Retina (tissue), 1 donor: ENCODE results near the gene TENM3.
A peak's percentile ranks its signal among the peaks of the same experiment; 100 is the strongest.

ENCODE experiments used
- DNase-seq: peaks from one replicate; pipeline ENCODE4 v3.0.0-alpha.2; 2016

The TENM3 gene

DNA sequence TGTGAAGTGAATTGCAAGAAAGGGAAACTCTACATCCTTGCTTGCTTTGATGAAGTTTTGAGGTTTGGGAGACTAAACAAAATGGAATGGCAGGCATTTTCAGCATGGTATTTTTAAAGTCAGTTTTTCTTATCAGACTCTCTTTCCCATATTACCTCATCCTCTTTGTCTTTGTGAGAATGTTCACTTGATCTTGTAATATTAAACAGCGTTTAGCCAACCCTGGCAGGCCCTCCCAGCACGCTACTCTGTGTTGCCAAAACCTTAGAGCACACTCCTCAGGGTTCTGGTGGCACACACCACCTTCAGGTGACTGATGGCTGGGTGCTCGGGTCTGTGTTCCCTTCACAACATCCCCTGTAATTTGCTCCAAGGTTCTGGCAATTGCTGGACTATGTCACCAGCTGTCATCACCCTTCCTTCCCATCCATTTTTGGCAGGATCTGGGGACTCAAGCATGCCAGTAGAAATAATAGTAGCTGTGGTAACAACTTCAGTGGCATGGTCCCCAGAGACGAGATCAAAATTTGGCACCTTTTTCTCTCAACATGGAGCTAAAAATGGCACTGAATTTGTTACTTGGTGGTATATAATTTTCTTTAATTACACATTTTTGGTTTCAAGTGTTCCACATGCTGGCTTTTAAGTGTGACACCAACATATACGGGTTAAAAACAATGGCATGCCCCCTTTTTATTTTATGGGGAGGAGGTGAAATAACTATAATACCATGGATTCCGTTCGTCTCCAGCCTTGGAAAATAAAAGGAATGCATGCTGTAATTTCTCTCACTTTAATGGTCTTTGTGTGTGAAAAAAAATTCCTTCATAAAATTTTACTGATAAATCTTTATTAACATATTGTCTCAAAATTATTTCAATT, 400.8 kb downstream of the TENM3 start:
- no peak for DNase-seq

- no peak for DNase-seq
These were observed 401.5 kb downstream of the TENM3 start for GRCh38 chr4:182644683-182645050.

DNA sequence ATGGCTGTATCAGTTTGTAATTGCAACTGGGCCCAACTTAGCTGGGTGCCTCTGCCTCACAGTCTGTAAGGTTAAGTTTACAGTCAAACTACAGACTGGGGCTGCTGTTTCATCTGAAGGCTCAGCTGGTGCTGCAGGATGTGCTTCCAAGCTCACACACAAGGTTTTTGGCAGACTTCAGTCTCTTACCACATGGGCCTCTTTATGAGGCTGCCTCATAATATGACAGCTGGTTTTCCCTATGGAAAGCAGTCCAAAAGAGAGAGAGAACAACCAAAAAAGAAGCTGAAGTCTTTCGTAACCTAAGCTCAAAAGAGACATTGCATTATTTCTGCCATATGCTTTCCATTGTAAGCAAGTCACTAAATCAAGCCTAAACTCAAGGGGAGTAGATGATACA, 402.3 kb downstream of the TENM3 start:
- no peak for DNase-seq

DNA sequence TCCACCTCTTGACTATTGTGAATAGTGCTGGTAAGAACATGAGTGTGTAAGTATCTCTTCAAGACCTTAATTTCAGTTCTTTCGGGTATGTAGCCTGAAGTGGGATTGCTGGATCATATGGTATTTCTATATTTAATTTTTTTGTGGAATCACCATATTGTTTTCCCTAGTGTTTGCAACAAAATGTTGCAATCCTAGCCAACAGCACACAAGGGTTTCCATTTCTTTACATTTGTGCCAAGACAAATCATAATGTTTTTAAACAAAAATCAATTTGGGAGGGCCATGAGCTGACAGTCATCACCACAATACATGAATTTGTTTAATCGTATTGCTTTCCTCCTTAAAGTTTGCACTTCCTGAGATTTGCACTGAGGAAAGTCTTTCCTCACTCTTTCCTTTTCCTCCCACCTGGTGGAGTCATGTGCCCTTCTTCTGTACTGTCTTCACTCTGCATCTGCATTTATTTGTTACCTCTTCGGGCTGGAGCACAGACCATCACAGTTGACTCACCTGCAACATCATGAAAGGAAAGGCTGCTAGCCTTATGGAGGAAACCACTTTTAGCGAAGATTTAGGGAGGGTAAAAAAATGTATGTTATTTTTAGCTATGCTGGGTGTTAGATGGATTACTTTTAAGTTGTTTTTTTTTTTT, 404.6 kb downstream of the TENM3 start:
- no peak for DNase-seq

GRCh38 chr4:182648766-182649165, 405.6 kb downstream of the TENM3 start:
- DNase-seq: no peak

- DNase-seq: no peak
These were observed 406.7 kb downstream of the TENM3 start for GRCh38 chr4:182649698-182650477.

- DNase-seq: no peak
These were observed 410.4 kb downstream of the TENM3 start for GRCh38 chr4:182653596-182653995.

DNA sequence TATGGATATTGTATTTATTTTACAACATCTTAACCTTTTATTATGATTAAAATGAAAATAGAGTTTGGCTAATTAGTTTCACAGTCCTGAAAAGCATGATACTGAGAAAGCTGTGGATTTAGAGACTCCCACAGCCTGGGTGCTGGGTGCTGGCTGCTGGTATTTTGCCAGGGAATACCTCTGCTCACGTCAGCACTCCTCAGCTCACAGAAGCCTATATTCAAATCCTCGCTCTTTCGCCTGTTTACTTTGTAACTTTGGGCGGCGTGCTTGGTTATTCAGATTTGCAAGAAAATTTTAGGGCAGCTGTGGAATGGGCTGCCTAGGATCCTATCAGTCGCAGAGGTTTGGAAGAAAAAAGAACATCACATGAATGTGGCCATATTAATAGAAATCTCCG, 412.1 kb downstream of the TENM3 start:
- no peak for DNase-seq

DNA sequence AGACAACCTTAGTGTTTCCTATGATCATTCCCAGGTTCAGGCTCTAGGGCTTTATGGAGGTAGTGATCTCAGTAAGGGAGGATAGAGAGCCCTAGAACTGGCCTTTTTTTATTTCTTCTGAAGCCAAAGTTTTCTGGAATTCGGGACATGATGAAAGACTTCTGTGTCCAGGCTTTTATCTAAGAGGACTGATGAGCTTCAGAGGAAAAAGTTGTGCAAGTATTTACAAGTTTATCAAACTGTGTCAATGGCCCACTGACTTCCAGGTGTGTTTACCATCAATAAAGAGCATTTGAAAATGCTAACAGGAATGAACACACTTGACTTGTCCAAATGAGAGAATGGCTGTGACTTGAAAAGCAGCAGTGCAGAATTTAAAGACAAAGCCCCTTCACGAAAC, 419.3 kb downstream of the TENM3 start:
- peak; percentile 10 for DNase-seq

GRCh38 chr4:182671231-182671630, 428.0 kb downstream of the TENM3 start:
- DNase-seq: no peak

DNA sequence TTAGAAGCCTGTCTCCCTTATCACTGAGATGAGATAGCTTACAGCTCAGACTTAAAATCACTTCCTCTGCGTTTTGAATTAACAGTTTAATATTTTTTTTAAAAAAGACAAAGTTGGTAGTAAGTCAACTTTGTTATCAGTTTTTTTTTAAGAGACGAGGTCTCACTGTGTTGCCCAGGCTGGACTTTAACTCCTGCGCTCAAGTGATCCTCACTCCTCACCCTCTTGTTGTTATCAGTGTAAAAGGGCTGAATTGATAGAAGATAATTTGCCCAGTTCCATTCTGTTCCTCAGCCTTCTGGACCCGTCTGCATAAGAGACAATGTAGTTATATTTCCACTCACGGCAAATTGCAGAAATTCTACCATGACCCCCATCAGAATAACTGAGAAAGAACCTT, 428.5 kb downstream of the TENM3 start:
- no peak for DNase-seq

DNA sequence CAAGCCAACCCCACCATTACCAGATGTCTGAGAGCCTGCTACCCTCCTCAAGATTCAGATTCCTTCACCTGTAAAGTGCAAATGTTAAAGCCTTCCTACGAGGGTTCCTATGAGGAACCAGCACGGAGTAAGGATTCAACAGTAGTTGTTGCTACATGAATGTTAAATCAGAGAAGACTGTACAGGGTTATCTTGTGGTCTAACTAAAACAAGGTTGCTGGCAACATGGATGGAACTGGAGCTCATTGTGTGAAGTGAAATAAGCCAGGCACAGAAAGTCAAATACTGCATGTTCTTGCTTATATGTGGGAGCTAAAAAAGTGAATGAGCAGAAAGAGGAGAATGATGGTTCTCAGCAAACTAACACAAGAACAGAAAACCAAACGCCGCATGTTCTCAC, 435.4 kb downstream of the TENM3 start:
- DNase-seq: no peak

GRCh38 chr4:182679533-182679932, 436.3 kb downstream of the TENM3 start:
- DNase-seq: no peak

DNA sequence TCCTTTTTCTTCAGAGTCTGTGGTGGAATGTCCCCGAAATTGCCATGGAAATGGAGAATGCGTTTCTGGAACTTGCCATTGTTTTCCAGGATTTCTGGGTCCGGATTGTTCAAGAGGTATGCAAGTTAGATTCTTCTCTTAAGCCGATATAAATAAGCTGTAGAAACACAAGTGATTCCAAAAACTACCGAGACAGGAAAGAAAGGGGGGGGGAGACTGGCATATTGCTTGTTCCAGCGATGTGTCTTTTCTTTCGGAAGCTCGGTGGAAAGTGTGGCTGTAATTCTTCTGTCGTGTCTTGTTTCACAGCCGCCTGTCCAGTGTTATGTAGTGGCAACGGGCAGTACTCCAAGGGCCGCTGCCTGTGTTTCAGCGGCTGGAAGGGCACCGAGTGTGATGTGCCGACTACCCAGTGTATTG, 437.0 kb downstream of the TENM3 start:
- DNase-seq: peak; percentile 12

DNA sequence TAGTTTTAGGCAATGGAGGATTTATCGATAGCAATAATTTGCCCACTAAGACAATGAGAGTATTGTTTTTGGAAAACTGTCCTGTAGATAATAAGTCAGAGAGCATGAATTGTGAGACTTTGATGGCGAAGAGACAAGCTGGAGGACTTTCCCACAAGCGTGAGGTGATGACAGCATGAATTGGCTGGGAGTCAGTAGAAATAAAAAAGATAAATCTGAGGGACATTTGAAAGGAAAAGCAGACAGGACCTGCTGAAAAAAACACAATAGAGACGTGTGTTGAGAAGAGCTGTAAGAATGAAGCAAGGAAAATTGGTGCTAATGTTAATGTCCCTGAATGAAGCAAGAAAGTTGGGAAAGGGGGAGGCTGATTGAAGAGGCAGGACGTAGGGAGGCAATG, 440.5 kb downstream of the TENM3 start:
- DNase-seq: no peak

GRCh38 chr4:182684796-182685195, 441.6 kb downstream of the TENM3 start:
- no peak for DNase-seq

DNA sequence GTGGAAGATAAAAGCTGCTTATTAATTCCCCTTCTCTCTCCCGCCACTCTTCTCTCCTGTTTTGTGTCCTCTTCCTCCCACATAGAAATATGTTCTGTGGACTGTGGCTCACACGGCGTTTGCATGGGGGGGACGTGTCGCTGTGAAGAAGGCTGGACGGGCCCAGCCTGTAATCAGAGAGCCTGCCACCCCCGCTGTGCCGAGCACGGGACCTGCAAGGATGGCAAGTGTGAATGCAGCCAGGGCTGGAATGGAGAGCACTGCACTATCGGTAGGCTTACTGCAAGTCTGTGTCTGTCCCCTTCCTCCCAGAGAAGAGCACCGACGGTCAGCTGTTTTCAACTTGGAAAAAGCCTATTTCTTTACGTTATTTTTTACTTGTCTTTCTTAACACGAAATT, 444.9 kb downstream of the TENM3 start:
- DNase-seq: no peak

DNA sequence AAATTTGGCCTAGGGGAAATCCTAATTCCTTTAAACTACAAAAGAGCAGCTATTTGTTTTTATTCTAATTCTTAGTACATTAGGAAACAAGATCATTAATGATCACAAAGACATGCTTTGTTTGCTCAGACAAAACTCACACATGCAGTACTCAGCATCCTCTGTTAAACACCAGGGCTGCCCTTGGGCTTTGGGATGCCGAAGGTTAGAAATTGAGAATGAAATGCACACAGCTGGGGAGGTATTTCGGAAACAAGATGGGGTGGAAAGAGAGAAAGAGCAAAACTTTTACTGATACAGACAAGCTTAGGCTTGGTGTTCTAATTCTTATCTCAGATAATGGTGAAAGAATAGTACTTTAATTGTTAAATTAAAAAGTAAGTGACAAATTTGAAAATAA, 451.3 kb downstream of the TENM3 start:
- no peak for DNase-seq

GRCh38 chr4:182695009-182695408, 451.8 kb downstream of the TENM3 start:
- DNase-seq: no peak

- DNase-seq: no peak
These were observed 452.6 kb downstream of the TENM3 start for GRCh38 chr4:182695842-182696241.

DNA sequence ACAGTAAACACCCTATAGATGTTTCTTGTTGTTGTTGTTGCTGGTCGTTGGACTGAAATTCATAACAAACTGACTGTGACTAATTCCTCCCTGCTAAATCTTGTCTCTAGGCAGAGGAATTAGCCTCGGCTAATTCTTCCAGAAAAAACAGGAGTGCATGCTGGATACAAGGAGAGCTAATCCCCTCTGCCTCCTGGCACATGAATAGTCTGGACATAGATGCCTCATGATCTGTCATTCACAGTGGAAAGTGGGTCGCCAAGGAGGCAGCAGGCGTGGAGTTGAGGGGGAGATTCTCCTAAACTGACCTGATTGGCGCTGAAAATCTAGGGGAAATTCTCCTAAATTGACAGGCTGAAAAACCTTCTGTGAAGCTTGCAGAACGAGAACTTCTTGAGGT, 453.9 kb downstream of the TENM3 start:
- DNase-seq: peak; percentile 46

- DNase-seq: no peak
These were observed 455.0 kb downstream of the TENM3 start for GRCh38 chr4:182698212-182698611.

- no peak for DNase-seq
These were observed 456.0 kb downstream of the TENM3 start for GRCh38 chr4:182699201-182699600.

DNA sequence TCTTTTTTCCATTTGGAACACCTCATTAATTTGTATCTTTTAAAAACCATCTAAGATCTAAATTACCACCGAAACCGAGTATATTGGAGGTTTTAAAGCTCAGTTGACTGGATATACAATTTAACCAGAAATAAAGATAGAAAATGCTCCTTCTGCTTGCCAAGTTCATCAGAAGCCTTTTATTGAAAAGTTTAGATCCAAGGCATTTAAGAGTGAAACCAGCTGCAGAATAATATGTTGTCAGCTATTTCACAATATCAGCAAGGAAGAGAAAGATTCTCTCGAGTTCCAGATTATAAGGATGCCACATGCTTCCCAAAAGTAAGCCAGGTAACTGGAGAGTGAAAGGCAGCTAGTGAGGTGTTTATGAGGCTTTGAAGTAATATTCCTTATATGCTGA, 456.6 kb downstream of the TENM3 start:
- DNase-seq: no peak
